ENCODE results near the gene FOCAD.

FOCAD gene

DNA sequence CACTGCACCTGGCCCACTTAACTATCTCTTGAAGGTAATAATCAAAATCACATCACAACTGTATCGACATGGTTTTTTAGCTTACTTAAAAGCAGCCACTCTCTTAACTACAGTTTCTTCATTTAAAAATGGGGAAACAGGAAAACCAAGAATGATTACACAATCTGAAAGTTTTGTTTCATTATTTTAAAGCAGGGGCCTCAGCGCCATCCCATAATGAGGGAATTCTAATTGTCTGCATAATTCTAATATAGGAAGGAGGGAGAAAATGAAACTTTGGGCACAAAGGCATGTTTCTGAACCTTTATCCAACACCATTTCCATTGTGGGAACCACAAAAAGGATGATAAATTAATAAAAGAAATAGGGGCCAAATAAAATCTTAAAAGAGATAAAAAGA is 339.8 kb downstream of the FOCAD start:
- DNase-seq (no peak), ATAC-seq (no peak)

DNA sequence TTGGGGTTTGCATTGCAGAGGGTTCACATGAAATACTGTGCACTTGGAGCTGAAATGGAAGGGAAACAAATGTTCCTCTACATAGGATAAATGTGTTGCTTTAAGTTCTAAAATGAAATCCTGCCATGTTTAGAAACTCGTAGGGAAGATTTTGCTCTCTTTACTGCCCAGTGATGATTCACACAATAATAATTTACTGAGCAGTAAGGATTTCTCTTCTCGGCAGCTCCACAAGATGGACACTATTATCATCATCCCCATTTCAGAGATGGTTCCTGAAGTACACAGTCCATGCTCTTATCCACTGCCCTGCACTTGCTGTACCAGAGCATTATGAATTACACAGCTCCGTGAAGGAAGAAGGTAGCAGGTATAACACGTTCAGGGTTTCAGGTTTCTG is 343.2 kb downstream of the FOCAD start:
- ATAC-seq (no peak), DNase-seq (no peak)

DNA sequence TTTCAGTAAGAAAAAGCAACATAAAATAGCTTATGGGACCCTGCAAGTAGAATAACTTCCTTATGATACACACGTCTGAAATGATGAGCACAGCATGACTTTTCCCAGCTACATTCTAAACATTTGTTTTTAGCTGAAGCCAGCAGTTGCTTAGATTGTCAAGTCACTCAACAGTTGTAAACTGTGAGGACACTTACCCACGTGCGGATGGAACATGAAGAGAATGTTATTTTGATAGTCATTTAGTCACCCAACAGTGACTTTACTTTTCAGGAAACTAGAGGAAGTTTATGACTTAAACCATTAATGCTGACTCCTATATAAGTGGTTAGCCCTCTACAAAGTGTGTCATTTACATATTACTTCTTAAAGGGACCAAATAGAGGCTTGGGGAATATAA is 344.4 kb downstream of the FOCAD start:
- ATAC-seq (no peak), DNase-seq (no peak)

DNA sequence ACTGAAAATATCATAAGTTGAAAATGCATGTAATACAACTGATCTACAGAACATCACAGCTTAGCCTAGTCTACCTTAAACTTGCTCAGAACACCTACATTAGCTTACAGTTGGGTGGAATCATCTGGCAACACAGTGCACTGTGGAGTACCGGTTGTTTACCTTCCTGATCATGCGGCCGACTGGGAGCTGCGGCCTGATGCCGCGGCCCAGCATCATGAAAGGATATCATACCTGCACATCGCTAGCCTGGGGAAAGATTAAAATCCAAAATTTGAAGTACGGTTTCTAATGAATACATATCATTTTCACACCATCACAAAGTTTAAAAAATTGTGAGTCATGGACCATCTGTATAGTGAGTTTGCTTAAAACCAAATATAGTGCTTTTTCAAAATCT is 345.6 kb downstream of the FOCAD start:
- DNase-seq = no peak
- no peak for ATAC-seq

DNA sequence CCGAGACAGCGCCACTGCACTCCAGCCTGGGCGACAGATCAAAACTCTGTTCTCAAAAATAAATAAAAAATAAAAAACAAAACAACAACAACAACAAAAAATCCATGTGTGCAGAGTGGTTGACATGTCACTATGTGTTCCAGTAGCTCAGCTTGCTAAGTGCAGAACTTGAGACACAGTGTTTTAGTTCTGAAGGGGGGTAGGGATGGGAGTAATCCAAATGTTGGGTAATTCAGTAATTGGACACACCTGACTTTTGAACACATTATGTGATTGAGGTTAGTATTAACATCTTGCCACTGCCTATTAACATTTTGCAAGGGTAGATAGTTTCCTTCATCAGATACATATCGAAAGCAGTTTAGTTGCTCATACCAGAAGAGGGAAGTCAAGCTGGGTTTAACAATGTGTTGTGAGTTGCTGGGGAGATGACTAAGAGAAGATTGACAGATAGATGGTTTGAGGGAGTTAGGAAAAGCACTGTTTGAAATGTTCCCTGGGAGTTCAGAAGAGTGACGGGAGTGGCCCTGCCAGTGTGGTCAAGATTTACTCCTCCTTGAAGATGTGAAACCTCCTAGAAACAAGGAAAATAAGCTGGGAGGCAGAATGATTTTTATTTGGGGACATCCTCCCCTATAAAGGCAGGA is 346.5 kb downstream of the FOCAD start:
- DNase-seq (peak; percentile 22), ATAC-seq (peak; percentile 87)

DNA sequence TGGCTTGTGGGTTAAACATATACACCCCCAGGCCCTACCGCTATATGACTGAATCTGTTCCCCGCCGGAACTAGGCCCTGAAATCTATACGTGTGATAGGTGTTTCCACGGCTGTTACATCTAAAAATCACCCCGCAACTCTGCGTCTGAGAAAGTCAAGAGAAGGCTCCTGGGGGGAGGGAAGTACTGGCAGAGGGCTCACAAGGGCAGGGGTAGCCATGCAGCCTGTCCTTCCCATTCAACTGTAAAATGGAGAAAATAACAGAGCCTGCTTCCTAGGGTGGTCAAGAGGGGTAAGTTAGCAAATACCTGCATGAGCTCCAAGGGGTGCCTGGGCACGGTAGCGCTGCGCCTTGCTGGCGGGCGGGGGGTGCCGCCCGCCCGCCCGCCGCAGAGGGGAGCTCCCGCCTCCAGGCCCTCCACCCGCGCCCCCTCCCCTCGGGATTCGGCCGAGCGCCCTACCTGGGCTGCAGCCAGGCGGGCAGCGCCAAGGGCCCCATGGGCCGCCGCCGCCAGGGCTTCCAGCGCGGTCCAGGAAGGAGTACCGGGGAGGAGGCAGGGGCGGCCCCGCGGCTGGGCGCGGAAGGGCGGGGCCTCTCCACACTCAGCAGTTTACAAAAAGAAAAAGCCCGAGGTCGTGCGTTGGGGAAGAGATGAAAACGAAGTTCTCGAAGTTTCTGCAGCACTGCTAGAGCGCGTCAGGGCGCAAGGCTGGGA is 347.2 kb downstream of the FOCAD start, which contains the start of gene HACD4:
TSS of gene HACD4 (minus strand) at position 550 of the 717 bp plus-strand sequence. CDS start at position 500, 50 bp downstream.
- ATAC-seq (peak; percentile 77), DNase-seq (peak; percentile 67)

DNA sequence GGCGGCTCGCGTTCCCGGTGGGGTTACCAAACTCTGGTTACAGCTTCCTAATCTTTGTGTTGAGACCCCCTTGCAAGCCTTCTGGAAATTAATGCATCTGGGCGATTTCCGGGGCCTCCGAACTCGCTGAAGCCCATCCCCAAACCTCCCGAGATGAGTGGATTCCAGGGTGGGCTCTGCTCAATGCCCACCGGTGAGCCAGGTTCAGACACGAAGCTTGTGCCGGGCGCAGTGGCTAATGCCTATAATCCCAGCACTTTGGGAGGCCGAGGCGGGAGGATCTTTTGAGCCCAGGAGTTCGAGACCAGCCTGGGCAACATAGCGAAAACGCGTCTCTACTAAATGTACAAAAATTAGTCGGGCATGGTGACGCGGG is 347.7 kb downstream of the FOCAD start:
- DNase-seq (no peak), ATAC-seq (no peak)

DNA sequence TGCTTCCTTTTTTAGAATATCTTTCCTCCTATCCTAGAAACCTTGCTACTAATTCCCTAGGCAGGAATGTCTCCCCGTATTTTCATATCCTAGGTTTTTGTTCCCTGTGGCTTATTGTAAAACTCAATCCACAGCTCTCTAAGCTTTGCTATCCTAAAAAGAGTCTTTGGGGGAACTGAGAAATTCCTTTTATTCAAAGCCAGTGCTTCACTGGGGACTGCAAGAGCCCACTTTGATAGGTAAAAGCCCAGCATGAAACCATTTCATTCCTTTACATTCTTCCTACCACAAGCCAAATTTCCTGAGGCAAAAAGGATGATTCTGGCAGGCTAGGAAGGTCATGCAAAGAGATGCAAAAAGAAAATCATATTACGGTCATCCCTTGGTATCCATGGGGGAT is 353.2 kb downstream of the FOCAD start:
- no peak for ATAC-seq

DNA sequence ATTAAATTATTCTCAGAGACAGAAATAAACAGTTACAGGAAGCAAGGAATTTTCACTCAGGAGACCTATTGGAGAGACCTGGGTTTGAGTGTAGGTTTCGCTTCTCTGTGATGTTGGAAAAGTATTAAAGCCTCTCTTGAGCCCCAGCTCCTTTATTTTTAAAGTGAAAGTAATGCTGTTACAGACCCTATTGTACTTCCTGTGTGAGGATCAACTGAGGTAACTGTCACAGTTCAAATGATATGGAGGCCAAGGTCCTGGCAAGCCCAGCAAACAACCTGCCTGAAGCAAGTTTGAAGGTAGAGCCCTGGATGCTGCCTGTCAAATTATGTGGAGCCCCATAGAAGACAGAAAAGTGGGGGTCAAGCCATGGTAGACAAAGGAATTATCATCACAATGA is 355.2 kb downstream of the FOCAD start:
- ATAC-seq = no peak
- no peak for DNase-seq

More for the DNA sequence above, 353.2 kb downstream of the FOCAD start:
- DNase-seq = no peak

DNA sequence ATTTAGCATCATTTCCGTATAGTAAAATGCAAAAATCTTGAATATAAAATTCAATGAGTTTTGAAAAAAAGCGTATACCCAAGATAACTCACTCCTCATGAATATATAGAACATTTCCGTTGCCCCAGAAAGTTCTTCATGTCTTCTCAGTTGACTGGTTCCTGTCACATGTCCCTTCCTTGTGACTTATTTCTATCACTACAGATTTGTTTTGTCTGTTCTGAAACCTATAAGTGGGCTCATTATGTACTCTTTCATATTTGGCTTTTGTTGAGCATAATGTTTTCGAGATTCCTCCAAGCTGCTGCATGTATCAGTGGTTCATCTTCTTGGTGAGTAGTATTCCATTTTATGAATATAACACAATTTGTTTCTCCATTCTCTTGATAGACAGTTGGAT is 358.4 kb downstream of the FOCAD start:
- DNase-seq (no peak), ATAC-seq (no peak)

DNA sequence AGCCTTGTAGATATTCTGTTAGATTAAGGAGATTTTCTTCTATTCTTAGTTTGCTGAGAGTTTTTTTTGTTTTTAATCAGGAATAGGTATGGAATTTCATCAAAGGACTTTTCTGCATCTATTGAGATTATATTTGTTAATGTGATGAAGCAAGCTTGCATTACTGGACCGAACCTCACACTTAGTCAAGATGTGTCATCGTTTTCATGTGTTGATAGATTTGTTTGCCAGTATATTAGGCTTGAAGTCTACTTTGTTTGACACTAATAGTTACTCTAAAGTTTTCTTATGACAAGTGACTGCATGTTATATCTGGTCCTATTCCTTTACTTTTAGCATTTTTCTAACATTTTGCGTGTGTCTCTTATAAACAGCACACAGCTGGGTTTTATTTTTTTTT is 359.8 kb downstream of the FOCAD start:
- ATAC-seq = no peak
- no peak for DNase-seq
